GM10248 (cell line): ENCODE data around the gene CNBP.
"Not testable (repeated sequence)": the region's sequence is repeated elsewhere in the genome, so short reads cannot be mapped to it uniquely, and the experiment has no call there.

Experiments
- CTCF ChIA-PET: fragments of 300-600 bp; sonication (Branson Sonifier 250); formaldehyde crosslinking; extraction: SDS; loops from one replicate; lab custom pipeline; 2021; ENCODE audit warnings: antibody characterized with exemption; lab: Yijun Ruan, JAX
- POLR2A ChIA-PET: fragments of 350-650 bp; sonication (Branson Sonifier 250); formaldehyde crosslinking; extraction: SDS; loops from one replicate; lab custom pipeline; 2020; ENCODE audit warnings: antibody characterized with exemption; lab: Yijun Ruan, JAX
- DNase-seq: peaks from one replicate; pipeline ENCODE4 v3.0.0; 2012; ENCODE audit errors: extremely low spot score
- CTCF ChIP-seq: IDR thresholded peaks from 2 replicates; pipeline ENCODE4 v1.5.1; 2012; ENCODE audit warnings: mild to moderate bottlenecking, low read depth; ENCODE audit errors: extremely low read depth, missing control alignments, control extremely low read depth

Gene CNBP

GRCh38 chr3:129180461-129180860, 3.2 kb downstream of the CNBP start:
- TF ChIP-seq CTCF: no peak
- DNase-seq: no peak
- POLR2A ChIA-PET: interaction anchor here (1.5 kb wide), 1 partner anchor 19 kb away, joined by 3 read pairs; no protein-coding TSS in a partner anchor
- CTCF ChIA-PET: interaction anchor here (1.0 to 3.3 kb wide), 2 partner anchors 18 to 127 kb away, joined by 4 to 14 read pairs; no protein-coding TSS in a partner anchor

GRCh38 chr3:129176051-129176450, 7.6 kb downstream of the CNBP start:
- DNase-seq: no peak
- ChIA-PET CTCF (interaction anchor here (1.1 kb wide), 1 partner anchor 70 kb away, joined by 3 read pairs; no protein-coding TSS in a partner anchor), POLR2A (no interaction called here)
- no peak for TF ChIP-seq CTCF

- no peak for TF ChIP-seq CTCF
- no peak for DNase-seq
- POLR2A ChIA-PET: no interaction called here
- CTCF ChIA-PET: interaction anchor here (1.5 to 2.0 kb wide), 2 partner anchors 12 to 120 kb away, joined by 3 to 10 read pairs; no protein-coding TSS in a partner anchor
Observed at GRCh38 chr3:129173725-129174124, 10.0 kb downstream of the CNBP start.

GRCh38 chr3:129173206-129173605, 10.5 kb downstream of the CNBP start:
- ChIA-PET POLR2A (no interaction called here), CTCF (interaction anchor here (3.4 kb wide), 1 partner anchor 11 kb away, joined by 18 read pairs; no protein-coding TSS in a partner anchor)
- no peak for DNase-seq
- TF ChIP-seq CTCF: no peak

GRCh38 chr3:129166579-129167332, 16.9 kb downstream of the CNBP start:
- no peak for TF ChIP-seq CTCF
- DNase-seq: no peak
- POLR2A ChIA-PET: no interaction called here
- CTCF ChIA-PET: interaction anchor here (1.8 kb wide), 1 partner anchor 12 kb away, joined by 5 read pairs; no protein-coding TSS in a partner anchor

GRCh38 chr3:129165594-129165993, 18.1 kb downstream of the CNBP start:
- CTCF ChIA-PET, POLR2A ChIA-PET, DNase-seq: not testable (repeated sequence)

- no peak for DNase-seq
- POLR2A ChIA-PET: interaction anchor here (0.6 kb wide), 2 partner anchors 82 to 544 kb away, joined by 3 to 4 read pairs; no protein-coding TSS in a partner anchor
- no peak for TF ChIP-seq CTCF
- CTCF ChIA-PET: interaction anchor here (1.0 to 3.9 kb wide), 3 partner anchors 81 to 194 kb away, joined by 3 to 29 read pairs (median 3); no protein-coding TSS in a partner anchor
Observed at GRCh38 chr3:129164500-129164899, 19.2 kb downstream of the CNBP start.
